K562 (cell line): ENCODE results near the gene RHBDF2. TPM values are rescaled to one million over a fixed set of nuclear protein-coding genes. Genes with fewer than 3 reads are reported as not detected.

Source experiments
- BRD9 ChIP-seq: fragments of 450-650 bp; IDR thresholded peaks from 2 replicates; pipeline ENCODE4 v1.6.1; 2018; ENCODE audit warnings: low read depth; ENCODE audit not compliant: partially characterized antibody
- CEBPG ChIP-seq, 3 experiments: fragments of 200-800 bp in 1 of 3; sonication (Bioruptor generic) in 1 of 3; sonication (generic) in 1 of 3; formaldehyde crosslinking in 1 of 3; IDR thresholded peaks in 2 of 3; conservative IDR thresholded peaks in 1 of 3; 2 replicates each; pipeline versions ENCODE4 v1.6.1 to v1.8.0; 2016 to 2022; ENCODE audit warnings: missing compliant biosample characterization in 2 of 3, missing genetic modification characterization in 2 of 3, mild to moderate bottlenecking in 1 of 3, missing genetic modification reagents in 1 of 3
- CREM ChIP-seq: IDR thresholded peaks from 2 replicates; pipeline ENCODE4 v1.6.1; 2014; ENCODE audit warnings: antibody characterized with exemption, low read depth
- EGR1 ChIP-seq: fragments of 450-650 bp; conservative IDR thresholded peaks from 2 replicates; pipeline ENCODE4 v1.6.1; 2017; ENCODE audit warnings: mild to moderate bottlenecking
- FOXM1 ChIP-seq, 2 experiments: fragments of 450-650 bp in 1 of 2; sonication (generic) in 1 of 2; formaldehyde crosslinking in 1 of 2; IDR thresholded peaks; 2 replicates each; pipeline versions ENCODE4 v1.6.1 to v1.9.0; 2017 to 2022; ENCODE audit warnings: low read depth in 2 of 2, mild to moderate bottlenecking in 2 of 2, missing genetic modification reagents in 1 of 2, moderate library complexity in 1 of 2
- KLF6 ChIP-seq: fragments of 250-450 bp; sonication (Bioruptor Pico); IDR thresholded peaks from 2 replicates; pipeline ENCODE4 v1.4.0; 2020; ENCODE audit warnings: mild to moderate bottlenecking, moderate library complexity, borderline replicate concordance
- ZBTB33 ChIP-seq: sonication (generic); formaldehyde crosslinking; IDR thresholded peaks from 2 replicates; pipeline ENCODE4 v1.8.1; 2023; ENCODE audit warnings: mild to moderate bottlenecking, missing genetic modification reagents
- ZNF175 ChIP-seq: fragments of 200-800 bp; sonication (Bioruptor generic); IDR thresholded peaks from 2 replicates; pipeline ENCODE4 v1.6.1; 2016; ENCODE audit warnings: low read depth, mild to moderate bottlenecking, missing genetic modification characterization, missing compliant biosample characterization
- ZNF512 ChIP-seq: IDR thresholded peaks from 2 replicates; pipeline ENCODE4 v1.6.1; 2016; ENCODE audit warnings: missing genetic modification characterization, missing compliant biosample characterization
- ZNF639 ChIP-seq, 2 experiments: fragments of 200-800 bp in 1 of 2; sonication (Bioruptor generic) in 1 of 2; sonication (generic) in 1 of 2; formaldehyde crosslinking in 1 of 2; IDR thresholded peaks in 1 of 2; conservative IDR thresholded peaks in 1 of 2; 2 replicates each; pipeline versions ENCODE4 v1.5.0 to v1.6.1; 2016 to 2020; ENCODE audit warnings: missing compliant biosample characterization in 1 of 2, missing genetic modification characterization in 1 of 2, missing genetic modification reagents in 1 of 2
- polyA plus RNA-seq, 8 experiments: library from polyadenylated mRNA; depleted of rRNA in 4 of 8; stranded (reverse) in 5 of 8; unstranded in 3 of 8; fragments of >200 nt; fragmentation: Nextera tagmentation in 2 of 8; fragmentation: Illumina TruSeq in 1 of 8; extraction: Ambion mirVana in 2 of 8; extraction: Trizol in 1 of 8; gene quantifications; 2 replicates each; pipeline versions ENCODE4 v1.2.1 to v1.2.3, GENCODE V29; 2011 to 2014; ENCODE audit warnings: inconsistent platforms in 1 of 8, missing spikeins in 1 of 8
- total RNA-seq, 7 experiments: library from RNA; depleted of rRNA in 6 of 7; stranded (reverse); fragments of >200 nt in 6 of 7; fragmentation: Illumina TruSeq in 2 of 7; extraction: Trizol in 2 of 7; gene quantifications; 2 replicates each; pipeline versions ENCODE4 v1.2.1 to v1.2.3, GENCODE V29; 2011 to 2021; ENCODE audit warnings: low replicate concordance in 1 of 7

Gene RHBDF2
- total and polyA plus RNA-seq, 9 of the 15 experiments (the other 6 are each of a cell fraction or from before 2014, with no cell fraction given), result 0.04 to 2.8 (median 1.1) TPM

- peak; percentile 15; the same call in 1 of the 2 replicates for TF ChIP-seq EGR1
- peak; percentile 76; the same call in 1 of the 2 replicates for TF ChIP-seq ZBTB33 (CRISPR knock-in tag)
- TF ChIP-seq BRD9, result no peak
- TF ChIP-seq CREM, result 0 out of 2 replicates have a peak, but pooled peaks have one; percentile 5
- TF ChIP-seq ZNF175 (CRISPR knock-in tag), result no peak
- 0 out of 4 replicates have a peak, but pooled peaks of 1 of the 2 experiments have one; percentile 35 for TF ChIP-seq ZNF639 (CRISPR knock-in tag; conservative IDR thresholded peaks at IDR 0.05 in 1 of 2, IDR thresholded peaks at IDR 0.05 in 1 of 2)
- TF ChIP-seq ZNF512 (tag), result no peak
- no peak for TF ChIP-seq FOXM1 (IDR thresholded peaks at IDR 0.05; ENCODE audit: low read depth)
- no peak for TF ChIP-seq FOXM1 (CRISPR knock-in tag; IDR thresholded peaks at IDR 0.05; ENCODE audit: low read depth)
- no peak for TF ChIP-seq KLF6 (CRISPR knock-in tag)
- no peak for TF ChIP-seq CEBPG (CRISPR knock-in tag; IDR thresholded peaks at IDR 0.05)
- no peak for TF ChIP-seq CEBPG (tag; conservative IDR thresholded peaks at IDR 0.05 in 1 of 2, IDR thresholded peaks at IDR 0.05 in 1 of 2)
Measured at GRCh38 chr17:76515274-76515949, 14.2 kb upstream of the RHBDF2 start (continued).
